Upper lobe of right lung (tissue), 1 donor: ENCODE data around the gene PSEN2. TPM values are rescaled to one million over a fixed set of nuclear protein-coding genes. Genes with fewer than 3 reads are reported as not detected.

Experiments used
- ATAC-seq: fragments of 200-7000 bp; cut with Tn5 transposase; one replicate; pipeline ENCODE4 v1.9.1; 2020; ENCODE audit warnings: mild to moderate bottlenecking, moderate library complexity
- DNase-seq: peaks from one replicate; pipeline ENCODE4 v3.0.0-alpha.2; 2020
- H3K27ac ChIP-seq: fragments of 200-600 bp; one replicate; pipeline ENCODE4 v1.8.0; 2022
- H3K27me3 ChIP-seq: fragments of 200-600 bp; one replicate; pipeline ENCODE4 v1.8.0; 2022; ENCODE audit warnings: mild to moderate bottlenecking
- H3K36me3 ChIP-seq: fragments of 200-600 bp; one replicate; pipeline ENCODE4 v1.8.0; 2022
- H3K4me1 ChIP-seq: fragments of 200-600 bp; one replicate; pipeline ENCODE4 v1.8.0; 2022
- H3K4me3 ChIP-seq: fragments of 200-600 bp; one replicate; pipeline ENCODE4 v1.8.0; 2022; ENCODE audit warnings: mild to moderate bottlenecking
- H3K9me3 ChIP-seq: fragments of 200-600 bp; one replicate; pipeline ENCODE4 v1.8.0; 2022
- CTCF ChIP-seq: fragments of 200-600 bp; IDR thresholded peaks from one replicate; pipeline ENCODE4 v1.8.0; 2022; ENCODE audit warnings: antibody characterized with exemption
- intact Hi-C: fragments of 100-400 bp; cut with DNase I; formaldehyde crosslinking; loops from one replicate; pipeline ENCODE4 v1.11.0; 2022
- total RNA-seq: library from RNA; stranded (reverse); fragmentation: NEBNext Ultra II Directional; extraction: Animal tissue kit (Norgen Biotek cat#: 25700); gene quantifications from one replicate; pipeline ENCODE4 v1.2.1, GENCODE V29; 2021
- donor health status: DM: no; HTN: yes; CAD: no; lungs with severe emphysema.

PSEN2 gene
- total RNA-seq, 1 donor from 2014 or later = 22.7 TPM

- Histone ChIP-seq H3K27me3 (no peaks in the 10 kb centered on the region), H3K4me1 (peaks cover 39% of the 10 kb centered on the region), H3K27ac (peak overlapping the region; percentile 99), H3K36me3 (no peaks in the 10 kb centered on the region), H3K4me3 (peak overlapping the region; percentile 83), H3K9me3 (no peaks in the 10 kb centered on the region)
- TF ChIP-seq CTCF = no peak
- ATAC-seq (no peak), DNase-seq (no peak)
- intact Hi-C loops = no loop called here
Observed at GRCh38 chr1:226940806-226941067, 70.3 kb downstream of the PSEN2 start.

- H3K27me3 ChIP-seq = no peaks in the 10 kb centered on the region
- DNase-seq (no peak), ATAC-seq (no peak)
- TF ChIP-seq CTCF = no peak
- H3K27ac ChIP-seq = no peak overlapping the region
- H3K9me3 ChIP-seq = no peaks in the 10 kb centered on the region
- H3K4me3 ChIP-seq = no peak overlapping the region
- no peaks in the 10 kb centered on the region for H3K36me3 ChIP-seq
- intact Hi-C loops = no loop called here
- H3K4me1 ChIP-seq = peaks cover 50% of the 10 kb centered on the region
Observed at GRCh38 chr1:226942392-226942791, 72.0 kb downstream of the PSEN2 start.

GRCh38 chr1:226943156-226943555 is 72.7 kb downstream of the PSEN2 start:
- no peak for TF ChIP-seq CTCF
- Histone ChIP-seq H3K36me3 (no peaks in the 10 kb centered on the region), H3K27ac (no peak overlapping the region), H3K4me1 (peaks cover 48% of the 10 kb centered on the region), H3K4me3 (no peak overlapping the region), H3K27me3 (no peaks in the 10 kb centered on the region), H3K9me3 (no peaks in the 10 kb centered on the region)
- intact Hi-C loops = no loop called here
- DNase-seq (no peak), ATAC-seq (no peak)

GRCh38 chr1:226943927-226944326 is 73.5 kb downstream of the PSEN2 start:
- no peak for TF ChIP-seq CTCF
- no peak overlapping the region for H3K27ac ChIP-seq
- DNase-seq (no peak), ATAC-seq (no peak)
- no peaks in the 10 kb centered on the region for H3K36me3 ChIP-seq
- H3K4me3 ChIP-seq = no peak overlapping the region
- H3K9me3 ChIP-seq = no peaks in the 10 kb centered on the region
- no peaks in the 10 kb centered on the region for H3K27me3 ChIP-seq
- H3K4me1 ChIP-seq = peaks cover 43% of the 10 kb centered on the region
- intact Hi-C loops = no loop called here

- Histone ChIP-seq H3K9me3 (no peaks in the 10 kb centered on the region), H3K4me1 (peaks cover 43% of the 10 kb centered on the region), H3K27ac (peak overlapping the region; percentile 42), H3K27me3 (no peaks in the 10 kb centered on the region), H3K4me3 (no peak overlapping the region), H3K36me3 (peaks cover 8% of the 10 kb centered on the region)
- ATAC-seq = peak; percentile 71
- TF ChIP-seq CTCF = no peak
- peak; percentile 69 for DNase-seq
- intact Hi-C loops = no loop called here
Observed at GRCh38 chr1:226945106-226945857, 74.9 kb downstream of the PSEN2 start.

Other genes starting within 250 kb of the PSEN2 start
- gene ITPKB, start 131.3 kb upstream of the PSEN2 start, total RNA-seq = 44.1 TPM
- 30.6 TPM for gene COQ8A, start 69.7 kb downstream of the PSEN2 start, total RNA-seq